Activated CD4-positive, alpha-beta T cell treated with anti-CD3 and anti-CD28 coated beads for 4 hours (primary cell): ENCODE measurements around the gene SYP.
"Not testable (repeated sequence)": the region's sequence is repeated elsewhere in the genome, so short reads cannot be mapped to it uniquely, and the experiment has no call there.

ENCODE experiments used
- DNase-seq, 2 donors: peaks; one replicate each; pipeline ENCODE4 v3.0.0-alpha.2; 2020

Gene SYP

DNA sequence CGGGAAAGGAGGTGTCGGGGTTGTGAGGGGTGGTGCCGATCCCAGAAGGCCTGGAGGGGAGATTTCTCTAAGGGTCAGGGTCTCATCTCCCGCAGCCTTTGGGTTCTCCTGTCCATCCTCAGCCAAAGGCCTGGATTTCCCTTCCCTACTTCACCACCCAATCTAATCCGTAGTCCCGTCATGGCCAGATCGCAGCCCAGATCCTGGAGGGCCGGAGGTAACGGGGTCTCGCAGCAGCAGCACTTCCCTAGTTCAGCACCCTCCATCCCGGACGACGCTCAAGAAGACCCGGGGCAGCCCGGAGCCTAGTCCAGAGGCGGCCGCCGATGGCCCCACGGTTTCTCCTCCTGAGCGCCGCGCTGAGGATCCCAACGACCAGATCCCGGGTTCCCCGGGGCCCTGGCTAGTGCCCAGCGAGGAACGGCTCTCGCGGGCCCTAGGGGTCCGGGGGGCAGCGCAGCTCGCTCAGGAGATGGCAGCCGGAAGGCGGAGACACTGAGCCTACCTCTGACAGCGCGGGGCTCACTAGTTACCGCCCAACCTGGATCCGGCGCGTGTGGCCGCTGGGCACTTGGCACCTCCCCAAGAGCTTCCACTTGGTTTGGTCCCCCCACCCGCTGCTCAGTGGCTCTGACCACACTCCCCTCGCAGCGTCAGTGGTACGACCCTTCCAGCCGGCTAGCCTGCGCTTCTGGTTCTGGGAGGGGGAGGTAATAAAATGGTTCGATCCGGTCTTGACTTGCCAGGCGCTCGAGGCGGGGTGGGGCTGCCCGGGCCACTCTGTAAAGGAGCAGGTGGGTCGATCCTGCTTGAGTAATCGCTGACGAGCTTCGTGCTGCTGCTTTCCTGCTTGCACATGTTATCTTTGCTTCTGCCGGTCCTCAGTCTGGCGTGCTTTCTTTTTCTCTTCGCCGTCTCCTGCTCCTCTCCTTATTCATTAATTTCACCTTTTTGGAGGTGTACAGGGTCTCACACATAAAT, 33.8 kb downstream of the SYP start:
- peak; percentile 60 to 73 for DNase-seq

DNA sequence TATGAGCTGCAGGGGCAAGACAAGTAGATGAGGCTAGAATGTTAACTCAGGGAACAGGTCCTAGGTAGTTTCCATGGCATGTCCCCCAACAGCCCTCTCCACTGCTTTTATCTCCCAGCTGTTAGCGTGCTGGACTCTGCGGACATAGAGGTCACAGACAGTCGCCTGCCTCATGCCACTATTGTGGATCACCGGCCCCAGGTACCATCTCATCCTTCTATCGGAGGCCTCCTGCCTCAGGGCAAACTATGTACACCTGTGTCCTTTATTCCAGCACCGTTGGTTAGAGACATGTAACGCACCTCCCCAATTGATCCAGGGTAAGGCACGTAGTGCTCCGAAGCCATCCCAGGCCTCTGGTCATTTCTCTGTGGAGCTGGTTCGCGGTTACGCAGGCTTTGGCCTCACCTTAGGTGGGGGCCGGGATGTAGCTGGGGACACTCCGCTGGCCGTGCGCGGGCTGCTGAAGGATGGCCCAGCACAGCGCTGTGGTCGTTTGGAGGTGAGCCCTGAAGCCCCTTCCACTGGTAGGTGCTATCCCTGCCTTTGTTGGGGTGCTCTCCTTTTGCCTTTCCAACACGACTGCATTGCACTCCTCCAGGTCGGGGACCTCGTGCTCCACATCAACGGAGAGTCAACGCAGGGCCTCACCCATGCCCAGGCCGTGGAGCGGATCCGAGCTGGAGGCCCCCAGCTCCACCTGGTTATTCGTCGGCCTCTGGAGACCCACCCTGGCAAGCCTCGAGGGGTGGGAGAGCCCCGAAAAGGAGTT, 35.2 kb downstream of the SYP start:
- no peak for DNase-seq

DNA sequence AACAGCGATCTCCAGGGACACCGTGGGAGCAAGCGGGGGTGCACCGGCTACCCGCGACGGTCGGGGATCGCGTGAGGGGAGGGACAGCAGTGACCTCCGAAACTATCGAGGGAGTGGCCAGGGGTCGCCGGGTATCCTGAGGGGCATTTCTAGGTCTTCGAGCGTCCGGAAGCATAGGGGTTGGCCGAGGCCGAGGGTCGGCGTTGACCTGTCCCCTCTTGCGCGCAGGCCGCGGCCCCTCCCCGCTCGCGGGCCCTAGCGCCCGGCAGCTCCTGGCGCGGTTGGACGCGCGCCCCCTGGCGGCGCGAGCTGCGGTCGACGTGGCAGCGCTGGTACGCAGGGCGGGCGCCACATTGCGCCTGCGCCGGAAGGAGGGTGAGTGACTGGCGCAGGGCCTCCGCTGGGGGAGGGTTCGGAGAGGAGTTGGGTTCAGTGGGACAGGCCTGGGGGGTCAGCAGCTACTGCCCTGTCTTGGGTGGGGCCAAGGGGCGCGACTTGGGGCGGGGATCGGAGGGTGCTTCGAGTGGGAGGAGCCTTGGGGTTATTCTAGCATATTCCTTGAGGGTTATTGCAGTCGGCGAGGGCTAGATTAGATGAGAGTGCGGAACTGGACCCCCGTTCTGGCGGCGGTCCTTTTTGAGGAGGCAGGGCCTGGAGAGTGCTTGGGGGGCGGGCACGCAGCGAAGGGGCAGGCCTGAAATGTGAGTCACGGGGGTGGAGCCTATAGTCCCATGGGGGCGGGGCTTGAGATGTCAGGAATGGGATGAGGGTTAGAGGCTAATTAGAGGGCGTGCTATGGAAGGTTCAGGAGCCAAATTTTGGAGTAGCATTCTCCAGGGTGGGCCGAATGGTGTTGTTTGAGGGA, 36.2 kb downstream of the SYP start:
- peak; percentile 71 to 73 for DNase-seq

DNA sequence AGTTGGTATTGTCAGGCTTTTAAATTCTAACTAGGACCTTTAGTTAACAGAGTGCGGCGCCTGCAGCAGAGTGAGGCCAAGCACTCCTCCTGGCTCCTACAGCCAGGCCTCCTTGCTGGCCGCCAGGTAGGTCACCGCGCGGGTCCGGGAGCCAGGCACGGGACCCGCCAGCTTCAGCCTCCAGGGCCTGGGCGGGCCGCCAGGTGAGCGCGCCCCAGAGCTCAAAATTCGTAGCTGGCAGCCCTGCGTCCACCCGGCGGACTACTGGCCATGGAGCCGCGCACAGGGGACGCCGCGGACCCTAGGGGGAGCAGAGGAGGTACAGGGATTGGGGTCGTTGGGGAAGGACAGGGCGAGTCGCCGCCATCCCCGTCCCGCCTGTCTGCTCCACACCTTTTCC, 37.4 kb downstream of the SYP start, which contains the start of gene MAGIX:
Gene MAGIX (plus strand): TSS at position 139 of the 400 bp plus-strand sequence. CDS start 132 bp downstream, at position 271.
- DNase-seq = no peak

DNA sequence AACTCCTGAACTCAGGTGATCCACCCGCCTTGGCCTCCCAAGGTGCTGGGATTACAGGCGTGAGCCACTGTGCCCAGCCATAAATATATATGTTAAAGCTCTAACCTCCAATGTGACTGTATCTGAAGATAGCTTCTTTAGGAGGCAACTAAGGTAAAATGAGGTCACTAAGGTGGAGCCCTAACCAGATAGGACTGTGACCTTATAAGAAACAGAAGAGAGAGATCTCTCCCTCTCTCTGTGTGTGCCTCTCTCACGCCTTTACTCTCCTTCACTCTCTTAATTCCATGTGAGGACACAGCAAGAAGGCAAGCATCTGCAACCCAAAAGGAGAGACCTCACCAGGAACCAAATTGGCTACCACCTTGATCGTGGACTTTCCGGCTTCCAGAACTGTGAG, 38.4 kb downstream of the SYP start:
- no peak for DNase-seq

DNA sequence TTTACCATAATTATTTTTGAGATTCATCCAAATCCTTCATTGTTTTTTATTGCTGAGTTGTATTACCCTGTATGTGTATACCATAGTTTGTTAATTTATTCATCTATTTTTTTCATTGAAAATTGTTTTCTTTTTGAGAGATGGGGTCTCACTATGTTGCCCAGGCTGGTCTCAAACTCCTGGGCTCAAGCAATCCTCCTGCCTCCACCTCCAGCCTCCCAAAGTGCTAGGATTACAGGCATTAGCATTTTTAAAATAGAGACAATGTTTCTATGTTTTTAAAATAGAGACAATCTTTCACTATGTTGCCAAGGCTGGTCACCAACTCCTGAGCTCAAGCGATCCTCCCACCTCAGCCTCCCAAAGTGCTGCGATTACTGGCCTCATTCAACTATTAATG, 39.1 kb downstream of the SYP start:
- no peak for DNase-seq

DNA sequence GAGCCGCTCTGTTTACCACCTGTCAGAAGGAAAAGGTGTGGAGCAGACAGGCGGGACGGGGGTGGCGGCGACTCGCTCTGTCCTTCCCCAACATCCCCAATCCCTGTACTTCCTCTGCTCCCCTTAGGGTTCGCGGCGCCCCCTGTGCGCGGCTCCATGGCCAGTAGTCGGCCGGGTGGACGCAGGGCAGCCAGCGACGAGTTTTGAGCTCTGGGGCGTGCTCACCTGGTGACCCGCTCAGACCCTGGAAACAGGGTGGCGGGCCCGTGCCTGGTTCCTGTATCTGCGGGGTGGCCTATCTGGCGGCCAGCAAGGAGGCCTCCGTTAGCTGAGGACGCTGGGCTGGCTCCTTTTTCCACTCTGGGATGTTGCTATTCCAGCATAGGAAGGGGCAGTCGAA, 42.8 kb downstream of the SYP start:
- no peak for DNase-seq

DNA sequence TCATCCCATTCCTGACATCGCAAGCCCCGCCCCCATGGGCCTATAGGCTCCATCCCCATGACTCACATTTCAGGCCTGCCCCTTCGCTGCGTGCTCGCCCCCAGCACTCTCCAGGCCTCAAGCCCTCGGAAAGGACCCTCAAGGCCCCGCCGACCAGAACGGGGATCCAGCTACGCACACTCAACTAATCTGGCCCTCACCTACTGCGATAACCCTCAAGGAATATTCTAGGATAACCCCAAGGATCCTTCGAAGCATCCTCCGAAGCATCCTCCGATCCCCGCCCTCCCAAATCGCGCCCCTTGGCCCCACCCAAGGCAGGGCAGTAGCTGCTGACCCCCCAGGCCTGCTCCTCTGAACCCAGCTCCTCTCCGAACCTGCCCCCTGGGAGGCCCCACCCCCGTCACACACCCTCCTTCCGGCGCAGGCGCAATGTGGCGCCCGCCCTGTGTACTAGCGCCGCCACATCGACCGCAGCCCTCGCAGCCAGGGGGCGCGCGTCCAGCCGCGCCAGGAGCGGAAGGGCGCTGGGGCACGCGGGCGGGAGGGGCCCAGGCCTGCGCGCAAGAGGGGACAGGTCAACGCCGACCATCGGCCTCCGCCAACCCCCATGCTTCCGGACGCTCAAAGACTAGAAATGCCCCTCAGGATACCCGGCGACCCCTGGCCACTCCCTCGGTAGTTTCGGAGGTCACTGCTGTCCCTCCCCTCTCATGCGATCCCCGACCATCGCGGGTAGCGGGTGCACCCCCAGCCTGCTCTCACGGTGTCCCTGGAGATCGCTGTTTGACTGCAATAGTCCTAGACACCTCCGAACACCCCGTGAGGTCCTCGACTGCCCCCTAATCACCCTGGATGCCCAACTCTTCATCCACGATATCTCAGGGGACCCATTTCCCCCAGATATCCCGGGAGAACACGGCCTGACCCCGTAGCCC, 43.8 kb downstream of the SYP start:
- peak; percentile 81 for DNase-seq

DNA sequence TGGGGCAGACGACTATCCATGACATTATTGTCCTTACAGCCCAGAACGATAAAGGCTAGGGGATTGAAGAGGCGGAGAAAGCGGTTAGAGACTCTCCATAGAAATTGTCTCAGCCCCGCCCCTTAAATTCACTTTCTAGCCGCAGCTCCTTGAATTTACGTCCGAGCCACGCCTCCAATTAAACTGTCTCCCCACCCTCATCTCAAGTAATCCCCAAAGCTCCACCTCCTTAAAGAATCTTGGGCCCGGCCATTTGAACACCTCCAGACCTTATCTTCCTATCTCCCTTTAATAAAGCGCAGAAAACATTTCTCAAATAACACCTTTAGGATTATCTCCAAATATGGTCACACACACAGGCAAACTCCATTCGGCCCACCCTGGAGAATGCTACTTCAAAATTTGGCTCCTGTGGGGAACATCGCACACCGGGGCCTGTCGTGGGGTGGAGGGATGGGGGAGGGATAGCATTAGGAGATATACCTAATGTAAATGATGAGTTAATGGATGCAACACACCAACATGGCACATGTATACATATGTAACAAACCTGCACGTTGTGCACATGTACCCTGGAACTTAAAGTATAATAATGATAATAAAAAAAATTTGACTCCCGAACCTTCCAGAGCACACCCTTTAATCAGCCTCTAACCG, 44.6 kb downstream of the SYP start:
- peak; percentile 19 to 23 for DNase-seq

DNA sequence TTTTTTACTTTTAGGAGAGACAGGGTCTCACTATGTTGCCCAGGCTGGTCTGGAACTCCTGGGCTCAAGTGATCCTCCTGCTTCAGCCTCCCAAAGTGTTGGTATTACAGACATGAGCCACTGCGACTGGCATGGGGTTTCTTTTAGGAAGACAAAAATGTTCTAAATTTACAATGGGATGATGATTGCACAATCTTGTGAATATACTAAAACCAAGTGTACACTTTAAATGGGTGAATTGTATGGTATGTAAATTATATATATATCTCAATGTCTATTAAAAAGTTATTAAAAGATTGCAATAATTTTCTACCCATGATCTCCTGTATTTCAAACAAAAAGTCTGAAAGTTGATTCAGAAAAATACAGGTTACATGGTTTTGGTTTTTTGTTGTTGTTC, 46.5 kb downstream of the SYP start:
- no peak for DNase-seq

DNA sequence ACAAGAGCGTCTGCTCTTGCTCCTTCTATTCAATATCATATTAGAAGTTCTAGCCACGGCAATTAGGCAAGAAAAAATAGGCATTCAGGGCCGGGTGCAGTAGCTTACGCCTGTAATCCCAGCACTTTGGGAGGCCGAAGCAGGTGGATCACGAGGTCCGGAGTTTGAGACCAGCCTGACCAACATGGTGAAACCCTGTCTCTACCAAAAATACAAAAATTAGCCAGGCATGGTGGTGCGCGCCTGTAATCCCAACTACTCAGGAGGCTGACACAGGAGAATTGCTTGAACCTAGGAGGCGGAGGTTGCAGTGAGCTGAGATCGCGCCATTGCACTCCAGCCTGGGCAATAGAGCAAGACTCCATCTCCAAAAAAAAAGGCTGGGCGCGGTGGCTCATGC, 50.7 kb downstream of the SYP start:
- DNase-seq = not testable (repeated sequence)

DNA sequence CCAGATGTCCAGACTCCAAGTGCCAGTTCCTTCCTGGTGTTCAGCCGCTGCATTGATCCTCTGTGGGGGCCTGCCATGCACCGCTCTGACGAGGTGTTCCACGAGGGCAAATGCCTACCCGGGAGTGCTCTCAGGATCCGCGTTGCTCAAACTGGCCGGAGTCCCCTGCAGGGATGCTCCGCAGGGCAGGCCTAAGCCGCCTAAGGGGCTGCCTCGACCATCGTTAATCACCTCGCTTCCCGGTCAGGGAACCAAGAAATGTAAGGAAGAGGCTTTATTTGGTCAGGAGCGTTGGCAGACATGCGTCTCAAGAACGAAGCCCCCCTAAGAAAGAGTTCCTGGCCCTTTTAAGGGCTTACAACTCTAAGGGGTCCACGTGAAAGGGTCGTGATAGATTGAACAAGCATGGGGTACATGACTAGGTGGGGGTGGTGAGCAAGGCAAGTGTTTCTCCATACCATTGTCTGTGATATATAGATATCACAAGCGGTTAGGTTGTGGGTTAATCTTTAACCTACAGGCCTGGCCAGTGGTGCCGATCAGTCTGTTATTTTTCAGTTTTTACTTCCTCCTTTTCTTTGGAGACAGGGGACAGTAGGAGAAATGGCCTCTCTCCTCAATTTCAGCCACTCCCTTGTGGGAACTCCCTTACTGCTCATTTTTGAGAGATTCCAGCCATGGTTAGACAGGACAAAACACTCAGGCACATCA, 51.4 kb downstream of the SYP start:
- not testable (repeated sequence) for DNase-seq

DNA sequence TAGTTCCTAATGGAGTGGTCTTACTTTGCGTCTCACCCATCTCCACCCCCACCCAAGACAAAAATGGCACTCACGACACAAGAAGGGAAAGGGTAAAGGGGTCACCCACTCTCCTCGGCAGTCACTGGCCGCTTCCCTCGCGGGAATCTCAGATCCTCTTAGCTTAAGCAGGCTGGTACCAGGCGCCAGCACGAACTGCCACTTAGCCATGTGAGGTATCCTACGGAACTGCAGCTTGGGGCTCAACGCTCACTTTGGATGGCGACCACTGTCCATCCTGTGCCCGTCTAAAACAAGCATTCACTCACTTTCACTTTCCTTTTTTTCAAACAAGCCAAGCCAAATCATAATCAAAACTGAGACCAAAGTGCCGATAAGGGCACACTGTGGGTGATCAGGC, 52.1 kb downstream of the SYP start:
- DNase-seq = no peak

DNA sequence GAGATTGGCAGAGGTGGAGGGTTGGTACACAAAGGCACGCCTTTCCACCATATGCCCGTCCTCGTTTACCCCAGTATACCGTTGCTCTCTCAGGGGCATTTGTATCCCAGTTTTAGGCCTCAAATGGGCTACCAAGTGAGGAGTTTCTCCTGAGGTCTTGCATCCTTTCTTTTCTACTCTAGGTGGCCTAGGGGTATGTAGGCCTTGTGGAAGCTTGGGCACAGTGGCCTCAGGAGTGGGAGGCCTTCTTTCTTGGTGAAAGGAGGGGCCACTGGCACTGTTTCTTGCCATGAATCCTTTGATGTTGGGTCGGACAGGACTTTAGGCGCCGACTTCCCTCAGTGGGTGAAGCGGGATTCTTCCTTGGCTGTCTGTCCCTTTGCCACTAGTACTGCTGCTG, 52.7 kb downstream of the SYP start:
- DNase-seq = no peak

DNA sequence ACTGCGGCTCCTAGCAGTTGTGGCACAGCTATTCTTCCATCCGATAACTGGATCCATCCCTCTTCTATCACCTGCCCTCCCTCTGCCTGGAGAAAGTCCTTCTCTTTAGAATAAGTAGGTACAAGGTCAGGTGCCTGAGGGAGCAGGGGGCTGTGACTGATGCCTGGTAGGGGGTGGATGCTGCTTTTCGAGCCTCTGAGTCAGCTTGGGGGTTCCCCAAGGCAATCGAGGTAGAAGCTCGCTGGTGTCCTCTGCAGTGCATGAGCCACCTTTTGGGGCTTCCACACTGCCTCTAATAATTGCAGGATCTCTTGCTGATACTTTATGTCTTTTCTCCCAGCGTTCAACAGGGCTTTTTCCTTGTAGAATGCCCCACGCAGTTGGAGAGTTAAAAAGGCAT, 56.8 kb downstream of the SYP start:
- not testable (repeated sequence) for DNase-seq

DNA sequence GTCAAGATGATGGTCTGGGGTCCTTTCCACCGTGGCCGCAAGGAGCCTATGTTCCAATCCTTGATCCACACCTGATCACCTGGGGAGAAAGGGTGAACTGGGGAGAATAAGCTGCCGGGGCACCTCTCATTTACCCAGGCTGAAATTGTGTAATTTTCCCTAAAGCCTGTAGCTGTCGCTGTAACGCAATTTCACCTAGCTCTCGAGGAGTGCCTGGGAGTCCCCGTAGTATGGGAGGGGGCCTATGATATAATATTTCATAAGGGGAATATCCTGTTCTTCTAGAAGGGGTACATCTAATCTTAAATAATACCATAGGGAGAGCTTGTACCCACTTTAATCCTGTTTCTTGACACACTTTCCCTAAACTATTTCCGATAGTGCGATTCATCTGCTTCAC, 57.7 kb downstream of the SYP start:
- DNase-seq = not testable (repeated sequence)

DNA sequence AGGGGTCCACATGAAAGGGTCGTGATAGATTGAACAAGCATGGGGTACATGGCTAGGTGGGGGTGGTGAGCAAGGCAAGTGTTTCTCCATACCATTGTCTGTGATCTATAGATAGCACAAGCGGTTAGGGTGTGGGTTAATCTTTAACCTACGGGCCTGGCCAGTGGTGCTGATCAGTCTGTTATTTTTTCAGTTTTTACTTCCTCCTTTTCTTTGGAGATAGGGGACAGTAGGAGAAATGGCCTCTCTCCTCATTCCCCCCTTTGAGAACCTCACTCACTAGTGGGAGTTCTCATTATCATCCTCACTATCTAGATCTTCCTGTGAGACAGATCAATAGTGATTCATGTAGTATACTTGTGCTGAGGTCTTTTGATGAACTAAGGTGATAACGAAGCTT, 60.3 kb downstream of the SYP start:
- no peak for DNase-seq
